NOMO-1 (cell line): Measurements from ENCODE around the gene DACT2.

Experiments
- DNase-seq, 2 experiments: peaks; one replicate each; lab custom pipeline; 2025; ENCODE audit not compliant: unreplicated experiment in 2 of 2; lab: John Stamatoyannopoulos, UW

The DACT2 gene

GRCh38 chr6:168349718-168350210, 30.2 kb upstream of the DACT2 start:
- DNase-seq: no peak

- DNase-seq: no peak
Observed at GRCh38 chr6:168348186-168348585, 28.6 kb upstream of the DACT2 start.

GRCh38 chr6:168347615-168348014, 28.0 kb upstream of the DACT2 start:
- no peak for DNase-seq

GRCh38 chr6:168347053-168347452, 27.5 kb upstream of the DACT2 start:
- no peak for DNase-seq

- no peak for DNase-seq
Observed at GRCh38 chr6:168345896-168346754, 26.5 kb upstream of the DACT2 start.

GRCh38 chr6:168345266-168345665, 25.7 kb upstream of the DACT2 start:
- no peak for DNase-seq

- no peak for DNase-seq
Observed at GRCh38 chr6:168344338-168344737, 24.8 kb upstream of the DACT2 start.

- DNase-seq: no peak
Observed at GRCh38 chr6:168343239-168344150, 23.9 kb upstream of the DACT2 start.

GRCh38 chr6:168342636-168343035, 23.1 kb upstream of the DACT2 start:
- DNase-seq: no peak

GRCh38 chr6:168341280-168341900, 21.8 kb upstream of the DACT2 start:
- DNase-seq: no peak

GRCh38 chr6:168340819-168341218, 21.2 kb upstream of the DACT2 start:
- no peak for DNase-seq

- DNase-seq: no peak
Observed at GRCh38 chr6:168338777-168339176, 19.2 kb upstream of the DACT2 start.

GRCh38 chr6:168336967-168337366, 17.4 kb upstream of the DACT2 start:
- DNase-seq: no peak

GRCh38 chr6:168333989-168334388, 14.4 kb upstream of the DACT2 start:
- no peak for DNase-seq

GRCh38 chr6:168333491-168333890, 13.9 kb upstream of the DACT2 start:
- no peak for DNase-seq

GRCh38 chr6:168333039-168333438, 13.5 kb upstream of the DACT2 start:
- no peak for DNase-seq

- no peak for DNase-seq
Observed at GRCh38 chr6:168332020-168332419, 12.4 kb upstream of the DACT2 start.

- no peak for DNase-seq
Observed at GRCh38 chr6:168331058-168331457, 11.5 kb upstream of the DACT2 start.

- DNase-seq: no peak
Observed at GRCh38 chr6:168330403-168330802, 10.8 kb upstream of the DACT2 start.

- no peak for DNase-seq
Observed at GRCh38 chr6:168328086-168328485, 8.5 kb upstream of the DACT2 start.
